GM23338 (cell line): Measurements from ENCODE around the gene PIRT. TPM values are rescaled to one million over a fixed set of nuclear protein-coding genes. Genes with fewer than 3 reads are reported as not detected.

ENCODE experiments used
- ATAC-seq: fragments of 200-7000 bp; cut with Tn5 transposase; 3 replicates; pipeline ENCODE4 v1.9.1; 2020
- DNase-seq: peaks from one replicate; pipeline ENCODE4 v3.0.0-alpha.2; 2015; ENCODE audit warnings: low spot score
- H2AFZ ChIP-seq: fragments of 200-600 bp; sonication (generic); 2 replicates; pipeline ENCODE4 v1.8.0; 2016; ENCODE audit warnings: antibody characterized with exemption, mild to moderate bottlenecking, moderate library complexity
- H3F3A ChIP-seq: fragments of 200-600 bp; sonication (generic); replicated peaks from 2 replicates; pipeline ENCODE4 v1.8.0; 2017; ENCODE audit warnings: antibody characterized with exemption, mixed run types, low read depth
- H3K27ac ChIP-seq: fragments of 200-600 bp; sonication (generic); 2 replicates; pipeline ENCODE4 v1.6.1; 2016; ENCODE audit warnings: low read depth
- H3K27me3 ChIP-seq: fragments of 200-600 bp; sonication (generic); 2 replicates; pipeline ENCODE4 v1.8.0; 2016; ENCODE audit warnings: mild to moderate bottlenecking, mixed run types, moderate library complexity; ENCODE audit not compliant: insufficient read depth
- H3K36me3 ChIP-seq: fragments of 200-600 bp; sonication (generic); 2 replicates; pipeline ENCODE4 v1.8.0; 2016; ENCODE audit warnings: mild to moderate bottlenecking; ENCODE audit not compliant: insufficient read depth
- H3K4me1 ChIP-seq: fragments of 200-600 bp; sonication (generic); 2 replicates; pipeline ENCODE4 v1.8.0; 2016; ENCODE audit warnings: mild to moderate bottlenecking, moderate library complexity; ENCODE audit not compliant: insufficient read depth
- H3K4me2 ChIP-seq: fragments of 200-600 bp; sonication (generic); 2 replicates; pipeline ENCODE4 v1.7.1; 2017; ENCODE audit warnings: mixed run types
- H3K4me3 ChIP-seq: fragments of 200-600 bp; sonication (generic); 2 replicates; pipeline ENCODE4 v1.6.1; 2016; ENCODE audit warnings: mixed run types
- H3K79me2 ChIP-seq: fragments of 200-600 bp; sonication (generic); replicated peaks from 2 replicates; pipeline ENCODE4 v1.8.0; 2017; ENCODE audit warnings: mild to moderate bottlenecking; ENCODE audit not compliant: insufficient read depth
- H3K9me2 ChIP-seq: fragments of 200-600 bp; sonication (generic); 2 replicates; pipeline ENCODE4 v1.8.0; 2017; ENCODE audit not compliant: insufficient read depth
- H4K20me1 ChIP-seq: fragments of 200-600 bp; sonication (generic); replicated peaks from 2 replicates; pipeline ENCODE4 v1.8.0; 2017; ENCODE audit warnings: mild to moderate bottlenecking; ENCODE audit not compliant: insufficient read depth
- H3K27ac Mint-ChIP-seq: 2 replicates; pipeline ENCODE4 v1.8.0; 2020; ENCODE audit warnings: inconsistent platforms, mild to moderate bottlenecking, moderate library complexity, mixed read lengths
- H3K27me3 Mint-ChIP-seq: 3 replicates; pipeline ENCODE4 v1.8.0; 2022; ENCODE audit warnings: low read depth, mild to moderate bottlenecking, moderate library complexity, mixed read lengths, inconsistent platforms; ENCODE audit not compliant: insufficient read depth, poor library complexity
- H3K36me3 Mint-ChIP-seq: 3 replicates; pipeline ENCODE4 v1.8.0; 2021; ENCODE audit warnings: low read depth, mild to moderate bottlenecking, inconsistent platforms, moderate library complexity, mixed read lengths
- H3K4me1 Mint-ChIP-seq: 3 replicates; pipeline ENCODE4 v1.8.0; 2020; ENCODE audit warnings: mild to moderate bottlenecking, inconsistent platforms, mixed read lengths
- H3K4me3 Mint-ChIP-seq: 3 replicates; pipeline ENCODE4 v1.8.0; 2021; ENCODE audit warnings: moderate library complexity, mild to moderate bottlenecking, inconsistent platforms, mixed read lengths
- H3K9me3 Mint-ChIP-seq: 3 replicates; pipeline ENCODE4 v1.8.0; 2020; ENCODE audit warnings: moderate library complexity, mild to moderate bottlenecking, inconsistent platforms, mixed read lengths
- CREB1 ChIP-seq: fragments of 250-450 bp; sonication (Bioruptor Pico); IDR thresholded peaks from 2 replicates; pipeline ENCODE4 v1.5.0; 2020; ENCODE audit warnings: low read depth, mild to moderate bottlenecking, moderate library complexity
- CTCF ChIP-seq, 2 experiments: fragments of 200-600 bp in 1 of 2; sonication (generic) in 1 of 2; conservative IDR thresholded peaks; 2 replicates each; pipeline versions ENCODE4 v1.5.1 to v1.6.1; 2016 to 2017; ENCODE audit warnings: antibody characterized with exemption in 2 of 2, low read depth in 2 of 2, mild to moderate bottlenecking in 2 of 2, moderate library complexity in 1 of 2
- ETS1 ChIP-seq: IDR thresholded peaks from 2 replicates; pipeline ENCODE4 v1.6.1; 2016; ENCODE audit warnings: antibody characterized with exemption
- EZH2 ChIP-seq: fragments of 200-600 bp; sonication (generic); IDR thresholded peaks from one replicate; pipeline ENCODE4 v1.8.0; 2017; ENCODE audit warnings: antibody characterized with exemption, mild to moderate bottlenecking, low read depth; ENCODE audit not compliant: unreplicated experiment
- EZH2phosphoT487 ChIP-seq: fragments of 200-600 bp; sonication (generic); IDR thresholded peaks from one replicate; pipeline ENCODE4 v1.8.1; 2018; ENCODE audit warnings: antibody characterized with exemption; ENCODE audit not compliant: unreplicated experiment
- JUNB ChIP-seq: IDR thresholded peaks from one replicate; pipeline ENCODE4 v1.6.1; 2016; ENCODE audit warnings: antibody characterized with exemption; ENCODE audit not compliant: unreplicated experiment
- NANOG ChIP-seq: IDR thresholded peaks from 2 replicates; pipeline ENCODE4 v1.6.1; 2016; ENCODE audit warnings: antibody characterized with exemption, borderline replicate concordance
- POLR2AphosphoS5 ChIP-seq: IDR thresholded peaks from 2 replicates; pipeline ENCODE4 v1.6.1; 2016; ENCODE audit warnings: antibody characterized with exemption, low read depth
- REST ChIP-seq: IDR thresholded peaks from one replicate; pipeline ENCODE4 v1.6.1; 2018; ENCODE audit warnings: antibody characterized with exemption; ENCODE audit not compliant: unreplicated experiment
- STAT1 ChIP-seq: IDR thresholded peaks from one replicate; pipeline ENCODE4 v1.6.1; 2016; ENCODE audit warnings: antibody characterized with exemption; ENCODE audit not compliant: unreplicated experiment
- ZNF114 ChIP-seq: fragments of 250-450 bp; sonication (Bioruptor Pico); IDR thresholded peaks from 2 replicates; pipeline ENCODE4 v1.5.0; 2020; ENCODE audit warnings: mild to moderate bottlenecking, moderate library complexity
- ZNF331 ChIP-seq: fragments of 250-450 bp; sonication (Bioruptor Pico); IDR thresholded peaks from 2 replicates; pipeline ENCODE4 v1.5.0; 2020; ENCODE audit warnings: low read depth, mild to moderate bottlenecking, moderate library complexity
- polyA plus RNA-seq: library from polyadenylated mRNA; unstranded; fragments of >200 nt; fragmentation: Nextera tagmentation; extraction: Ambion mirVana; gene quantifications from 2 replicates; pipeline ENCODE4 v1.2.1, GENCODE V29; 2016
- total RNA-seq: library from RNA; depleted of rRNA; stranded (reverse); fragments of >200 nt; shearing (Covaris generic); gene quantifications from 2 replicates; pipeline ENCODE4 v1.2.3, GENCODE V29; 2014

PIRT gene
- total and polyA plus RNA-seq, 2 experiments from 2014 or later = not detected

- Mint-ChIP-seq H3K9me3 (no peaks in the 10 kb centered on the region; the same call in 2 of the 3 replicates), H3K4me1 (peaks cover 17% of the 10 kb centered on the region), H3K27me3 (peaks cover 3% of the 10 kb centered on the region), H3K27ac (no peak overlapping the region), H3K36me3 (no peaks in the 10 kb centered on the region), H3K4me3 (no peak overlapping the region)
- H2AFZ ChIP-seq = no peak overlapping the region
- no peaks in the 10 kb centered on the region for H4K20me1 ChIP-seq
- DNase-seq (no peak), ATAC-seq (no peak)
- H3F3A ChIP-seq = no peaks in the 10 kb centered on the region
- TF ChIP-seq JUNB (no peak), ZNF331 (CRISPR knock-in tag) (no peak), ZNF114 (CRISPR knock-in tag) (no peak), CREB1 (CRISPR knock-in tag) (no peak), ETS1 (no peak), POLR2AphosphoS5 (no peak), EZH2phosphoT487 (no peak), CTCF (conservative IDR thresholded peaks at IDR 0.05; ENCODE audit: low read depth in 2 of 2) (no peak), EZH2 (no peak), NANOG (no peak), STAT1 (no peak)
- H3K4me2 ChIP-seq = no peak overlapping the region
- H3K4me1 ChIP-seq = peaks cover 6% of the 10 kb centered on the region; the same call in 1 of the 2 replicates
- no peaks in the 10 kb centered on the region for H3K36me3 ChIP-seq
- no peak overlapping the region for H3K27ac ChIP-seq
- no peaks in the 10 kb centered on the region for H3K9me2 ChIP-seq
- H3K4me3 ChIP-seq = no peak overlapping the region
- no peaks in the 10 kb centered on the region for H3K27me3 ChIP-seq
- no peaks in the 10 kb centered on the region for H3K79me2 ChIP-seq
These were observed 809 bp downstream of the PIRT start for GRCh38 chr17:10836966-10837590.

- no peaks in the 10 kb centered on the region for H3K27me3 ChIP-seq
- no peak overlapping the region for H3K27ac Mint-ChIP-seq
- H3K4me1 ChIP-seq = peaks cover 6% of the 10 kb centered on the region; the same call in 1 of the 2 replicates
- no peaks in the 10 kb centered on the region for H3K36me3 Mint-ChIP-seq
- peaks cover 2% of the 10 kb centered on the region for H3K27me3 Mint-ChIP-seq
- H2AFZ ChIP-seq = no peak overlapping the region
- no peaks in the 10 kb centered on the region for H3K36me3 ChIP-seq
- peaks cover 17% of the 10 kb centered on the region for H3K4me1 Mint-ChIP-seq
- no peaks in the 10 kb centered on the region for H3K79me2 ChIP-seq
- H3K4me3 ChIP-seq = no peak overlapping the region
- no peaks in the 10 kb centered on the region; the same call in 2 of the 3 replicates for H3K9me3 Mint-ChIP-seq
- no peak for ATAC-seq
- DNase-seq = no peak
- no peak overlapping the region for H3K4me2 ChIP-seq
- H3K9me2 ChIP-seq = no peaks in the 10 kb centered on the region
- H3K4me3 Mint-ChIP-seq = no peak overlapping the region
- H4K20me1 ChIP-seq = no peaks in the 10 kb centered on the region
- H3F3A ChIP-seq = no peaks in the 10 kb centered on the region
- no peak overlapping the region for H3K27ac ChIP-seq
- TF ChIP-seq NANOG (no peak), ETS1 (no peak), ZNF114 (CRISPR knock-in tag) (no peak), REST (no peak), CTCF (conservative IDR thresholded peaks at IDR 0.05; ENCODE audit: low read depth in 2 of 2) (no peak), ZNF331 (CRISPR knock-in tag) (no peak), EZH2phosphoT487 (no peak), POLR2AphosphoS5 (no peak), JUNB (no peak), STAT1 (no peak), CREB1 (CRISPR knock-in tag) (no peak)
These were observed 1.7 kb downstream of the PIRT start for GRCh38 chr17:10836145-10836544.
